SK-N-SH (cell line): ENCODE measurements around the gene TPH2. TPM values are rescaled to one million over a fixed set of nuclear protein-coding genes. Genes with fewer than 3 reads are reported as not detected.

Experiments
- CTCF ChIA-PET: fragments of 300-600, 350-600 bp; formaldehyde crosslinking; extraction: SDS; loops from one replicate; lab custom pipeline; 2021; lab: Yijun Ruan, JAX
- POLR2A ChIA-PET: fragments of 350-600 bp; sonication (Branson Sonifier 250); formaldehyde crosslinking; extraction: SDS; loops from one replicate; lab custom pipeline; 2020; ENCODE audit warnings: antibody characterized with exemption, inconsistent platforms; lab: Yijun Ruan, JAX
- DNase-seq: peaks from one replicate; pipeline ENCODE4 v3.0.0; 2012
- H2AFZ ChIP-seq: fragments of 200-600 bp; sonication (generic); 2 replicates; pipeline ENCODE4 v1.8.1; 2016; ENCODE audit warnings: antibody characterized with exemption, mild to moderate bottlenecking, low read depth
- H3F3A ChIP-seq: fragments of 200-600 bp; sonication (generic); replicated peaks from 2 replicates; pipeline ENCODE3; 2016; ENCODE audit warnings: antibody characterized with exemption, mild to moderate bottlenecking; ENCODE audit not compliant: insufficient read depth
- H3K27ac ChIP-seq, 2 experiments: fragments of 200-500 bp in 1 of 2; fragments of 200-600 bp in 1 of 2; sonication (Bioruptor generic) in 1 of 2; sonication (generic), shearing (Covaris generic) in 1 of 2; 2 replicates each; pipeline versions ENCODE4 v1.5.1 to v1.6.1; 2014 to 2016; ENCODE audit warnings: low read depth in 2 of 2, inconsistent platforms in 1 of 2, low read length in 1 of 2, mild to moderate bottlenecking in 1 of 2, mixed read lengths in 1 of 2
- H3K27me3 ChIP-seq: fragments of 200-600 bp; sonication (generic), shearing (Covaris generic); 2 replicates; pipeline ENCODE4 v1.6.1; 2016; ENCODE audit warnings: mixed run types; ENCODE audit not compliant: insufficient read depth
- H3K36me3 ChIP-seq, 2 experiments: fragments of 200-500 bp in 1 of 2; fragments of 200-600 bp in 1 of 2; sonication (Bioruptor generic) in 1 of 2; sonication (generic) in 1 of 2; replicated peaks in 1 of 2; 2 replicates each; pipeline versions ENCODE3 to v1.5.1; 2014 to 2016; ENCODE audit warnings: low read length in 1 of 2, mild to moderate bottlenecking in 1 of 2; ENCODE audit not compliant: insufficient read depth in 2 of 2, control insufficient read depth in 1 of 2
- H3K4me1 ChIP-seq, 2 experiments: fragments of 200-500 bp in 1 of 2; fragments of 200-600 bp in 1 of 2; sonication (Bioruptor generic) in 1 of 2; sonication (generic), shearing (Covaris generic) in 1 of 2; 2 replicates each; pipeline versions ENCODE4 v1.5.1 to v1.6.1; 2014 to 2016; ENCODE audit warnings: low read depth in 1 of 2, low read length in 1 of 2, mixed run types in 1 of 2; ENCODE audit not compliant: insufficient read depth in 2 of 2, control insufficient read depth in 1 of 2
- H3K4me2 ChIP-seq: fragments of 200-600 bp; sonication (generic), shearing (Covaris generic); 2 replicates; pipeline ENCODE4 v1.6.1; 2017; ENCODE audit warnings: mixed run types
- H3K4me3 ChIP-seq, 2 experiments: fragments of 200-500 bp in 1 of 2; fragments of 200-600 bp in 1 of 2; sonication (Bioruptor generic) in 1 of 2; sonication (generic), shearing (Covaris generic) in 1 of 2; 2 replicates each; pipeline versions ENCODE4 v1.5.1 to v1.8.1; 2014 to 2016; ENCODE audit warnings: low read depth in 2 of 2, inconsistent platforms in 1 of 2, low read length in 1 of 2, mild to moderate bottlenecking in 1 of 2, mixed read lengths in 1 of 2, moderate library complexity in 1 of 2
- H3K79me2 ChIP-seq: fragments of 200-600 bp; sonication (generic); 2 replicates; pipeline ENCODE4 v1.8.1; 2017; ENCODE audit warnings: mild to moderate bottlenecking; ENCODE audit not compliant: insufficient read depth
- H3K9ac ChIP-seq: fragments of 200-600 bp; sonication (generic); 2 replicates; pipeline ENCODE4 v1.6.1; 2017; ENCODE audit warnings: mixed run types
- H3K9me2 ChIP-seq: fragments of 200-600 bp; sonication (generic); 2 replicates; pipeline ENCODE4 v1.6.1; 2017; ENCODE audit warnings: mixed run types
- H3K9me3 ChIP-seq: fragments of 200-600 bp; sonication (generic); 2 replicates; pipeline ENCODE4 v1.6.1; 2017; ENCODE audit warnings: mixed run types, mild to moderate bottlenecking, moderate library complexity
- H4K20me1 ChIP-seq: fragments of 200-600 bp; sonication (generic); 2 replicates; pipeline ENCODE4 v1.6.1; 2017; ENCODE audit warnings: mild to moderate bottlenecking, mixed run types; ENCODE audit not compliant: insufficient read depth
- ELF1 ChIP-seq: IDR thresholded peaks from 2 replicates; pipeline ENCODE4 v1.4.0; 2012
- GATA2 ChIP-seq: sonication (generic); formaldehyde crosslinking; IDR thresholded peaks from 2 replicates; pipeline ENCODE4 v1.5.0; 2020; ENCODE audit warnings: mild to moderate bottlenecking, missing genetic modification reagents
- JUND ChIP-seq: IDR thresholded peaks from 2 replicates; pipeline ENCODE4 v1.4.0; 2012
- MXI1 ChIP-seq: IDR thresholded peaks from 2 replicates; pipeline ENCODE4 v1.6.1; 2012; ENCODE audit warnings: mild to moderate bottlenecking, low read depth, low read length, improper control_type of control experiment
- SIN3A ChIP-seq: IDR thresholded peaks from 2 replicates; pipeline ENCODE4 v1.6.1; 2012; ENCODE audit warnings: low read depth, mild to moderate bottlenecking, low read length, moderate library complexity, borderline replicate concordance
- TAF1 ChIP-seq: IDR thresholded peaks from 2 replicates; pipeline ENCODE4 v1.6.1; 2012; ENCODE audit warnings: low read depth, mild to moderate bottlenecking, low read length, moderate library complexity, borderline replicate concordance
- WGBS: methylation state at CpG from one replicate; pipeline ENCODE4 v1.1.6; 2017; ENCODE audit warnings: low lambda C conversion rate; 5-methylcytosine and 5-hydroxymethylcytosine counted together
- polyA plus RNA-seq, 3 experiments: library from polyadenylated mRNA; depleted of rRNA; stranded (reverse); fragments of >200 nt; gene quantifications; 2 replicates each; pipeline ENCODE4 v1.2.3, GENCODE V29; 2012
- TF ChIP-seq, protein P1 (sequence below): IDR thresholded peaks from 2 replicates; pipeline ENCODE4 v1.6.1; 2012; ENCODE audit warnings: mild to moderate bottlenecking, low read depth, low read length, moderate library complexity
- TF ChIP-seq, protein P2 (sequence below): fragments of 150-350 bp; IDR thresholded peaks from 2 replicates; pipeline ENCODE4 v1.6.1; 2016; ENCODE audit warnings: mild to moderate bottlenecking, low read depth, low read length
- TF ChIP-seq, protein P3 (sequence below): fragments of 150-350 bp; IDR thresholded peaks from 2 replicates; pipeline ENCODE4 v1.6.1; 2017; ENCODE audit warnings: antibody characterized with exemption, low read length, low read depth, borderline replicate concordance

TPH2 gene
- polyA plus RNA-seq, 1 of the 3 experiments (the other 2 are of a cell fraction): not detected

DNA sequence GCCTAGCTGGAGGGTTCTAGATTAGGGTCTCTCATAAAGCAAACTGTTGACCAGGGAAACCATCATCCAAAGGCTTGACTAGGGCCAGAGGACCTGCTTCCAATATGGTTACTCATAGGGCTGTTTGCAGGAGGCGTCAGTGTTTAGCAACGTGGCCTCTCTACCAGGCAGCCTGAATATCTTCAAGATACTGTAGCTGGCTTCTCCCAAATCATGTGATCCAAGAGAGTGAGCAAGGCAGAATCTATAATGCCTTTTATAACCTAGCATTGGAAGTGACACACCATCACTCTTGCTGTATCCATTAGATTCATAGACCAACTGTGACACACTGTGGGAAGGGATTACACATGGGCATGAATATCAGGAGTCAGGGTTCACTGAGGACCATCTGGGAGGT lies 17.3 kb downstream of the TPH2 start (continued):
- TF ChIP-seq, protein P1, sequence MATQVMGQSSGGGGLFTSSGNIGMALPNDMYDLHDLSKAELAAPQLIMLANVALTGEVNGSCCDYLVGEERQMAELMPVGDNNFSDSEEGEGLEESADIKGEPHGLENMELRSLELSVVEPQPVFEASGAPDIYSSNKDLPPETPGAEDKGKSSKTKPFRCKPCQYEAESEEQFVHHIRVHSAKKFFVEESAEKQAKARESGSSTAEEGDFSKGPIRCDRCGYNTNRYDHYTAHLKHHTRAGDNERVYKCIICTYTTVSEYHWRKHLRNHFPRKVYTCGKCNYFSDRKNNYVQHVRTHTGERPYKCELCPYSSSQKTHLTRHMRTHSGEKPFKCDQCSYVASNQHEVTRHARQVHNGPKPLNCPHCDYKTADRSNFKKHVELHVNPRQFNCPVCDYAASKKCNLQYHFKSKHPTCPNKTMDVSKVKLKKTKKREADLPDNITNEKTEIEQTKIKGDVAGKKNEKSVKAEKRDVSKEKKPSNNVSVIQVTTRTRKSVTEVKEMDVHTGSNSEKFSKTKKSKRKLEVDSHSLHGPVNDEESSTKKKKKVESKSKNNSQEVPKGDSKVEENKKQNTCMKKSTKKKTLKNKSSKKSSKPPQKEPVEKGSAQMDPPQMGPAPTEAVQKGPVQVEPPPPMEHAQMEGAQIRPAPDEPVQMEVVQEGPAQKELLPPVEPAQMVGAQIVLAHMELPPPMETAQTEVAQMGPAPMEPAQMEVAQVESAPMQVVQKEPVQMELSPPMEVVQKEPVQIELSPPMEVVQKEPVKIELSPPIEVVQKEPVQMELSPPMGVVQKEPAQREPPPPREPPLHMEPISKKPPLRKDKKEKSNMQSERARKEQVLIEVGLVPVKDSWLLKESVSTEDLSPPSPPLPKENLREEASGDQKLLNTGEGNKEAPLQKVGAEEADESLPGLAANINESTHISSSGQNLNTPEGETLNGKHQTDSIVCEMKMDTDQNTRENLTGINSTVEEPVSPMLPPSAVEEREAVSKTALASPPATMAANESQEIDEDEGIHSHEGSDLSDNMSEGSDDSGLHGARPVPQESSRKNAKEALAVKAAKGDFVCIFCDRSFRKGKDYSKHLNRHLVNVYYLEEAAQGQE: no peak

DNA sequence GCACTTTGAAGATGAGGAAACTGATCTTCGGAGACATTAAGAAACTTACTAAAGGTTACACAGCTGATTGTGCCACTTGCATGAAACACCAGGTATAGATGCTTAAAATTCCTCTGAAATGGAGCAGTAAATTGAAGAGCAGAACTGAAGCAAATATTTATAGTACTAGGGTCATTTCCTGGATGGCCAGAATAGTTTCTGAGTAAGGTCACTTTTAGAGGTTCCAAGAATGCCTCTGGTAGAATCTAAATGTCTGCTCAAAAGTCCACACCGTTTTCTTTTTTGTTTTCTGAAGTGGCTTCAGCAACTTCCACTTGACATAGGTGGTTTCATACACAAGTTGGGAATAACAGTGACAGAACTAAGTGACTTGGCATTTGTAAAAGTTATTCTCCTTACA lies 19.4 kb downstream of the TPH2 start:
- Histone ChIP-seq H3K36me3 (no peaks in the 10 kb centered on the region), H3K9me3 (no peaks in the 10 kb centered on the region), H3F3A (no peaks in the 10 kb centered on the region), H4K20me1 (no peaks in the 10 kb centered on the region), H3K27ac (no peak overlapping the region), H3K27me3 (no peaks in the 10 kb centered on the region), H3K9me2 (no peaks in the 10 kb centered on the region), H3K4me2 (peak overlapping the region; percentile 14; the same call in 1 of the 2 replicates), H3K4me1 (peaks cover 0 to 13% of the 10 kb centered on the region in 2 experiments; a peak in 1 of 4 replicates)
- WGBS: 16% methylated on average over 2 of the region's 2 CpGs
- TF ChIP-seq SIN3A (no peak), MXI1 (no peak), TAF1 (no peak), GATA2 (CRISPR knock-in tag) (no peak), JUND (no peak), ELF1 (no peak)
- TF ChIP-seq, protein P2, sequence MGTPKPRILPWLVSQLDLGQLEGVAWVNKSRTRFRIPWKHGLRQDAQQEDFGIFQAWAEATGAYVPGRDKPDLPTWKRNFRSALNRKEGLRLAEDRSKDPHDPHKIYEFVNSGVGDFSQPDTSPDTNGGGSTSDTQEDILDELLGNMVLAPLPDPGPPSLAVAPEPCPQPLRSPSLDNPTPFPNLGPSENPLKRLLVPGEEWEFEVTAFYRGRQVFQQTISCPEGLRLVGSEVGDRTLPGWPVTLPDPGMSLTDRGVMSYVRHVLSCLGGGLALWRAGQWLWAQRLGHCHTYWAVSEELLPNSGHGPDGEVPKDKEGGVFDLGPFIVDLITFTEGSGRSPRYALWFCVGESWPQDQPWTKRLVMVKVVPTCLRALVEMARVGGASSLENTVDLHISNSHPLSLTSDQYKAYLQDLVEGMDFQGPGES: no peak
- TF ChIP-seq, protein P3, sequence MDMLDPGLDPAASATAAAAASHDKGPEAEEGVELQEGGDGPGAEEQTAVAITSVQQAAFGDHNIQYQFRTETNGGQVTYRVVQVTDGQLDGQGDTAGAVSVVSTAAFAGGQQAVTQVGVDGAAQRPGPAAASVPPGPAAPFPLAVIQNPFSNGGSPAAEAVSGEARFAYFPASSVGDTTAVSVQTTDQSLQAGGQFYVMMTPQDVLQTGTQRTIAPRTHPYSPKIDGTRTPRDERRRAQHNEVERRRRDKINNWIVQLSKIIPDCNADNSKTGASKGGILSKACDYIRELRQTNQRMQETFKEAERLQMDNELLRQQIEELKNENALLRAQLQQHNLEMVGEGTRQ: no peak
- TF ChIP-seq, all 33 proteins: peak for 0
- POLR2A ChIA-PET: no interaction called here
- Histone ChIP-seq H2AFZ (no peak overlapping the region), H3K4me3 (no peak overlapping the region), H3K9ac (no peak overlapping the region), H3K79me2 (no peaks in the 10 kb centered on the region)
- CTCF ChIA-PET: interaction anchor here (1.2 to 2.0 kb wide), 2 partner anchors 19 to 60 kb away, joined by 4 to 6 read pairs; partner anchors contain the start of gene TPH2
- no peak for DNase-seq
